NCI-H1048 (cell line): ENCODE results near the gene INPP5A.
"Not testable (repeated sequence)": the region's sequence is repeated elsewhere in the genome, so short reads cannot be mapped to it uniquely, and the experiment has no call there.

Experiments used
- DNase-seq: peaks from one replicate; lab custom pipeline; 2025; lab: John Stamatoyannopoulos, UW

Gene INPP5A

GRCh38 chr10:132679217-132679595 lies 141.6 kb downstream of the INPP5A start:
- DNase-seq = no peak

GRCh38 chr10:132679640-132680039 lies 142.1 kb downstream of the INPP5A start:
- DNase-seq = no peak

- DNase-seq = not testable (repeated sequence)
These were observed 143.2 kb downstream of the INPP5A start for GRCh38 chr10:132680741-132681140.

- DNase-seq = no peak
These were observed 144.5 kb downstream of the INPP5A start for GRCh38 chr10:132681858-132682755.

DNA sequence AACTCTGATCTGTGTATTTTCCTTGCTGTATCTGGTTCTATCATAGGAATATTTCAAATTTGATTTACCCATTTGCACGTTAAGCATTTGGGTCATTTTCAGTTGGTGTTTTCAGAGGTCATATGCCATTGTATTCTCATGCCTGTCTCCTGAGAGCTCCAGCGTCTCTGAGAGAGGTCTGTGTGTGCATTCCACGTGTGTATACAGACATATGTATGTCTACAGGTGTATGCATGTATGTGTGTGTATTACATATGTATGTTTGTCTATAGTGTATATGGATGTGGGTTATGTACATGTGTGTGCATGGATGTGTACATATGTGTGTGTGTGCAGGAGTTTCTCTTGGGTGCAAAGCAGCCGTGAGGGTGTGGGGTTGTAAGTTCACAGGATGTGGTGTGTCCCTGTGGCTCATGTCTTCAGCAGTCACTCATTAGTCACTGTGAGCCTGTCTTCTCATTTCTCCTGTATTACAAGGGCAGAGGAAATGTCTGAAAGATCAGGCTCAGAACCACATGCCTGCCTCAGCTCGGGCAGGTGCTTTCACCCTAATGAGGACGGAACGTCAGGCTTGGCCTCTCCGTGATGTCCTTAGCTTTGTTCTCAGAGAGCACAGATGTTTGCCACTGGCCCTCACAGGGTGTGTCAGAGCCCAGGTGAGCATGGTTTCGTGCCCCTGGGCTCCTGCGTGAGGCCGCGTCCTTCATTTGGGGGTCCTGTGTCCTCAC lies 146.7 kb downstream of the INPP5A start:
- DNase-seq = no peak

DNA sequence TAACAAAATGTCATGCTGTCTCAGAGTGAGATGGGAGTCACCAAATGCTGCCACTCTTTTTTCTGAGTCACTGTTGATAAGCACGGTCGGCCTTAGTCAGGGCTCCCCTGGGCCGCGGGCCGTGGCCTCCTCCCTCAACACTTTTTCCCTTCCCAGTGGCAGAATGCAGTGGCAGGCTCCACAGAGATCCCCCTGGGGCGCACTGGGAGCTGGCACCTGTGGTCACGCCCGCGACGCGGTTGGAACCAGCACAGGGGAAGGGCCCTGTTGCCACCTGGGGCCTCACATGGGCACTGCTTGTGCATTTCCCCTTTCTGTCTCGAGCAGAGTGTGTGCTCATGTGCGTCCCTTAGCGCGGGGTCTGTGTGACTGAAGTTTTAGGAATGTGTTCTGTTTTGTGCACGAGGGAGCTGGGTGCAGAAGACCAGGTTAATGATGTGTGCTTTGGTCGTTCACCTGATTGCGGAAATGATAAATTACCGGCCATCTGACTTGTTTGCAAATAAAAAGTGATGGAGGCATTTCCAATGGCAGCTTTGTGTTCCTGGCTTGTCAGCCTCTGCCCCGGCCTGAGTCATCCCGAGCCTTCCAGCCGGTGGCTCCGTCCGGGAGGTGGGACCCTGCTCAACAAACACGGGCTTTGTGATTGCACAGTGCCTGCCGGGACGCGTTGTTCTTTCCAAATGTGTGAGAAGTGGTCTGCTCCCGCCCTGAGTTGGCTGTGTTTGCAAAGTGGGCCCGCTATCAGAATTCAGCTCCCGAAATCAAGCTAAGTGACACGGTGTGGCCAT lies 147.7 kb downstream of the INPP5A start:
- DNase-seq = no peak

GRCh38 chr10:132685921-132686680 lies 148.5 kb downstream of the INPP5A start:
- DNase-seq = no peak

GRCh38 chr10:132687181-132687892 lies 149.8 kb downstream of the INPP5A start:
- DNase-seq = no peak

DNA sequence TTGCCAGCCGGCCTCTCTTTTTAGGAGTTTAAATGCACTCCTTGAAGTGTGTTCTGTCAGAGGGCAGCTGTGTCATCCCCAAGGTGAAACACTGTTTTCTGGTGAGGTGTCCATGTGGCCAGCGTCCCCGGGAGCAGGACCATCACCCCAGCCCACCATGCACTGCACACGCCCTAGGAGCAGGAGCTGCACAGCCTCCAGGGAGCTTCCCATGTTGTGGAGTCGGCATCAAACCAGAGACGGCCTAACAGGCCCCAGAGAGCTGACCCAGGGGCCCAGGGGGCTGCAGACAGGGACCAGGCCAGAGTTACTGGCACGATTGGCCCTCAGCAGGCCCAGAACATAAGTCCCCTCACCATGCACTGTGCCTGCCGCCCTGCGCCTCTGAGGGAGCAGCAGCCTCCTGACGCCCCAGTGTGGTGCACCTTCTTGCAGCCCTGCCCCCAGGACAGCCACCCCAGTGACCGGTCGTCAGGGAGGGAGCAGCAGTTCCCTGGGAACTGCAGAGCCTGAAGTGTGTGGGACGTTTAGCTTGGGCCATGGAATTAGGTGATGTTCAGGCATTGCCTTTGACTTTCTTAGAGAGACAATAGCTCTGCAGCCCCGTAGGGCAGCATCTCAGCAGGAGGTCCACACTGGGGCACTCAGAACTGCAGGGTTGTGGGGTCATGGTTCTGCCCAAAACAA lies 150.4 kb downstream of the INPP5A start:
- no peak for DNase-seq

DNA sequence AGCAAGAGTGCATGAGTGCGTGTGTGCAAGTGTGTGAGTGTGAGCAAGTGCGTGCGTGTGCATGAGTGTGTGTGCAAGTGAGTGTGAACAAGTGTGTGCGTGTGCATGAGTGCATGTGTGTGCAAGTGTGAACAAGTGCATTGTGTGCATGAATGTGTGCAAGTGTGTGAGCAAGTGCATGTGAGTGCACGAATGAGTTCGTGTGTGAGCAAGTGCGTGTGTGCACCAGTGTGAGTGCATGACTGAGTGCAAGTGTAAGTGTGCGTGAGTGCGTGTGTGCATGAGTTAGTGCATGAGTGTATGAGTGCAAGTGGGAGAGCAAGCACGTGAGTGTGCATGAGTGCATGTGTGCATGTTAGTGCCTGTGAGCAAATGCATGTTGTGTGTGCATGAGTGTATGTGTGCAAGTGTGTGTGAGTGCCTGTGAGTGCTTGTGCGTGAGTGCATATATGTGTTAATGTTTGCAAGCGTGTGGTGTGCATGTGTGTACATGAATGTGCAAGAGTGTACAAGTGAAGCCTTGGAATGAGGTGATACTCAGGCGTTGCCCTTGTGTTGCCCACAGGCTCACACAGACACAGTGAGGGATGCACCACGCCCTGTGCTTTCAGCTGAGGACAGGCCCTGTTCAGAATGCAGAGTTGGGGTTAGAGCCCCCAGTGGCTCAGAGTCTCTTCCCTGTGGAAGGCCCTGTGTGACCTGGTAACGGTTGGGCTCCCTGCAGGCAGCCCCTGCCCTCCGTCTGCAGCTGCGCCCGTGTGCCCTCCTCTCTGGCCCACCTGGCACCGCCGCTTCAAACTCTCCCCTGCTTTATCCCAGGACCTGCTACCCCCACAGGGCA lies 151.2 kb downstream of the INPP5A start:
- DNase-seq = no peak

- DNase-seq = no peak
These were observed 152.3 kb downstream of the INPP5A start for GRCh38 chr10:132689721-132690360.

DNA sequence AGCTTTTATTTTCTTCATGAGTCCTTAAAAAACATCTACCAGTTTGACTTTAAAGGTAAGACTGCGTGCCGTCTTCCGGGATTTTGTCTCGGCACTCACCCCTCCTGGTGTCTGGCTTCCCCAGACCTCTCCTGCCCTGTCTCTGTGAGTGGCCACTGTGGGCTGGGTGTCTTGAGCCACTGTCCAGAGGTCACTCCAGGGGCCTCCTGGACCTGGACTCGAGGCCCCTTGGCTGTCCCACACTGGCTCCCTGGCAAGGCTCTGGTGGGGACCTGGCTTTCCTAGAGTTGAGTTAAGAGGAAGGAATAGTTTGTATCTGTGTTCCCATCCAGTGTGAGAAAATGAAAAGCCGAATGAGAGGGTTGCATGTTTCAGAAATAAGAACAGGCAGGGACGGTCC lies 152.8 kb downstream of the INPP5A start:
- no peak for DNase-seq

DNA sequence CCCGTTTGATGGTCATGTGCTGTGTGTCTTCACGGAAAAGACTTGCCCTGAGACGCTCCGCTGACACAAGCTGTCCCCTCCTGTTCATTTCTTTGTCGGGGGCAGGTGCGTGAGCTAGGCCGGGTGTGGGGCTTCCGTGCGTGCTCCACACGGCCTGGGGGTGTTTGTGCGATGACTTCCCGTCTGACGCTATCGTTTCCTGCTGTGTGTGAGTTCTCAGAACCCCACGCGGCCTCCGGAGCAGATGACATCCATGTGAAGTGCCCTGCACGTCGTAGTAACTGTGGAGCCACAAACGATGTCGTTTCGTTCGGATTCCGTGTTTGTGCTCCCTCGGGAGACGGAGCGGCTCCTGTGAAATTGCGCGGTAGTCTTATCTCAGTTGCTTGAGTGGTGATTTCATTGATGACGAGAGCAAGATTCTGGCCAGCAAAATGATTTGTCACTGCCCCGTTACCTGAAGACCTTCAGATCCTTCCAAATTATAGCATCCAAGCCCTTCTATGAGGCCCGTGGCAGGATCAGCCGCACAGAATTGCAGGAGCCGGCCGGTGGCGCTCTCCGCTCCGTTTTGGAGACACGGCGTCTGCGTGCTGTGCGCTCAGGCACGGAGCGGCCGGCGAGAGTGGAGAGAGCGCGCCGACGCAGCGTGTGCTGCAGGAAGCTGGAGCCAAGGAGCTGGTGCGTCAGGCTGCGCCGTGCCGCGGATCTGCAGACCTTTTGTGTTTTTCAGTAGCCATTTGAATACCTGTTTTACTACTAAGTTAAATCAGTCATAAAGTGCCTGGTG lies 153.4 kb downstream of the INPP5A start:
- no peak for DNase-seq

- DNase-seq = no peak
These were observed 154.1 kb downstream of the INPP5A start for GRCh38 chr10:132691711-132692153.

DNA sequence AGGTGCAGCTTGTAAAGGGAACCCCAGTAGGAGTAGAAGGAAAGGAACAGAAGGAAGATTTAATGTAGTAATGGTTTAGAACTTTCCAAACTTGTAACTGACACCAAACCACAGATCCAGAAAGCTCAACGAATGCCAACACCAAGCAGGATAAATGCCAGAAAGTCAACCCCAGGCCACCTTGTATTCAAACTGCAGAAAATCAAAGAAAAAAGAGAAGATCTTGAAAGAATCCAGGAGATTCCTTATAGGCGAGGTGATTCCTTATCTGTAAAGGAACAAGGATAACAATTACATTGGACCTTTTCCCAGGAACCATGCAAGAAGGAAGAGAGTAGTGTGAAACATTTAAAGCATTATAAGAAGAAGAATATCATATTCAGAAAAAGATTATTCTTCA lies 154.7 kb downstream of the INPP5A start:
- no peak for DNase-seq

DNA sequence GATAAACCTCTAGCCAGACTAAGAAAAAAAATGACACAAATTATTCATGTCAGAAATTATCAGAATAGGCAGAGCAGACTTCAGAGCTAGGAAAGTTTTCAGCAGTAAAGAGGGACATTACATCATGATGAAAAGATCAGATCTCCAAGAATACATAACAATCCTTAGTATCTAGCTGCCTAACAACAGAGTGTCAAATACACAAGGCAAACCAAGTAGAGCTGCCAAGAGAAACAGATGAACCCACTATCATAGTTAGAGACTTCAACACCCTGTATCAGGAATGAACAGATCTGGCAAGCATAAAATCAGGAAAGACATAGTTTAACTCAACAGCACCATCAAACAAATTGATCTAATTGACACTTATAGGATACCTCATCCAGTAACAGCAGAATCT lies 156.1 kb downstream of the INPP5A start:
- no peak for DNase-seq

DNA sequence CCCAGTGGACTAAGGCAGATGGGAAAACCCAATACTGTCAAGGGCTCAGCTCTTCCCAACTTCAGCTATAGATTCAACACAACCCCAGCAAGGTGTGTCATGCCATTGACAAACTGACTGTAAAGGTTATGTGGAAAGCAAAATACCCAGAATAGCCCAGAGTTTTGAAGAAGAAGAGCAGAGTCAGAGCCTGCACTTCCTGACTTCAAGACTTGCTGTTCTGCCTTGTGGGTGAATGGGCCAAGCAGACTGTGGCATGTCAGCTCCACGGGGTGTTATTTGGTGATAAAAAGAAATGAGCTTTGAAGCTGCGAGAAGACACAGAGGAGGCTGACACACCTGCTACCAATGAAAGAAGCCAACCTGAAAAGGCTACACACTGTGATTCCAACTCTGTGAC lies 158.6 kb downstream of the INPP5A start:
- DNase-seq = no peak
